Hepatic stellate cell (primary cell): Measurements from ENCODE around the gene MUC13.
"Not testable (repeated sequence)": the region's sequence is repeated elsewhere in the genome, so short reads cannot be mapped to it uniquely, and the experiment has no call there.

Experiments used
- DNase-seq: peaks from one replicate; pipeline ENCODE4 v3.0.0; 2011; ENCODE audit warnings: low spot score

The MUC13 gene, protein sequence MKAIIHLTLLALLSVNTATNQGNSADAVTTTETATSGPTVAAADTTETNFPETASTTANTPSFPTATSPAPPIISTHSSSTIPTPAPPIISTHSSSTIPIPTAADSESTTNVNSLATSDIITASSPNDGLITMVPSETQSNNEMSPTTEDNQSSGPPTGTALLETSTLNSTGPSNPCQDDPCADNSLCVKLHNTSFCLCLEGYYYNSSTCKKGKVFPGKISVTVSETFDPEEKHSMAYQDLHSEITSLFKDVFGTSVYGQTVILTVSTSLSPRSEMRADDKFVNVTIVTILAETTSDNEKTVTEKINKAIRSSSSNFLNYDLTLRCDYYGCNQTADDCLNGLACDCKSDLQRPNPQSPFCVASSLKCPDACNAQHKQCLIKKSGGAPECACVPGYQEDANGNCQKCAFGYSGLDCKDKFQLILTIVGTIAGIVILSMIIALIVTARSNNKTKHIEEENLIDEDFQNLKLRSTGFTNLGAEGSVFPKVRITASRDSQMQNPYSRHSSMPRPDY

DNA sequence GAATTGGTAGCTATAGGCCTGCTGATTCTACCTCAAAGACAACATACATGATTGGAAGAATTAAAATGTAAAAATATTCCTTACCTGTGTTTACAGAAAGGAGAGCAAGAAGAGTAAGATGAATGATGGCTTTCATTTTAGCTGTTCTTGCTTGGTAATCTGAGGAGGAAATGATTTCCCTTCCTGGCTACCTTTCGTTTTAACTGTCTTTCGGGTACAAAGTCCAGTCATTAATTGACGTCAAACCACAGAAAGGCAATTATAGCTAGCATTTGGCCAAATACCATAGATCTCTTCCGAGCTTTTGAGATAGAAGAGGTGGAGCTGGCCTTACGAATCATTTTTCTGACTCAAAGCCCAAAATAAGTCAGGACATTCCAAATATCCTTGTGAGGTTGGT, at the start of gene MUC13:
MUC13 (minus strand) TSS at position 175 of the 400 bp plus-strand sequence; CDS start at position 136, 39 bp downstream.
- DNase-seq, result no peak

GRCh38 chr3:124982855-124983254, 48.3 kb upstream of the MUC13 start:
- DNase-seq, result no peak

DNA sequence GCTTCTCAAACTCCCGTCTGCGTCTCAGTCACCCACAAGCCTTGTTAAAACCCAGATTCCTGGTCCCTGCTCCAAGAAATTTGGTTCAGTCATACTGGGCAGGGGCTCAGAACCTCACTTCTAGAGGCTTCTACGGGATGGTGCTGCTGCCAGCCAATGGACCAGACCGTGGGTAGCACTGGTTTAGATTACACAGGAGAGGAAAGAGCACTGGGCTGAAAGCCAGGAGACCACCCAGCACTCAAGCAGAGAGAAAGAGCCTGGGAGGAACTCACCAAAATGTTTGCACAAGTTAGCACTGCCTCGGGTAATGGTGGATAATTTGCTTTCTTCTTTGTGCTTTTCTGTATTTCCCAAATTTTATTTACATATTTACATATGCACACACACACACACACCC, 46.9 kb upstream of the MUC13 start:
- no peak for DNase-seq

DNA sequence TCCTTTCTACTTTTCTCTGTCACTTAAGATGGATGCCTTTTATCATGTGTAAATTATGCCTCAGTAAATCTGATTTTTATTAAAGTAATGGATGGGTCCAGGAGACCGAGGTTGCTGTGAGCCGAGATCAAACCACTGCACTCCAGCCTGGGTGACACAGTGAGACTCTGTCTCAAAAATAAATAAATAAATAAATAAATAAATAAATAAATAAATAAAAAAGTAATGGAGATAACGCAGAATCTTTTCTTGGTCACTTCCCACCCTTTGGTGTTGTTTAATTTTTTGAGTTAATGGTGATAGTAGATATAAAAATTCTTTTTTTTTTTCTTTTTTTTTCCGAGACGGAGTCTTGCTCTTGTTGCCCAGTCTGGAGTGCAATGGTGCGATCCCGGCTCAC, 44.1 kb upstream of the MUC13 start:
- no peak for DNase-seq

GRCh38 chr3:124976383-124976782, 41.8 kb upstream of the MUC13 start:
- DNase-seq, result no peak

GRCh38 chr3:124974691-124975090, 40.1 kb upstream of the MUC13 start:
- no peak for DNase-seq

GRCh38 chr3:124973290-124973689, 38.7 kb upstream of the MUC13 start:
- no peak for DNase-seq

- no peak for DNase-seq
These were observed 37.9 kb upstream of the MUC13 start for GRCh38 chr3:124972457-124972856.

- DNase-seq, result no peak
These were observed 35.6 kb upstream of the MUC13 start for GRCh38 chr3:124969963-124970722.

DNA sequence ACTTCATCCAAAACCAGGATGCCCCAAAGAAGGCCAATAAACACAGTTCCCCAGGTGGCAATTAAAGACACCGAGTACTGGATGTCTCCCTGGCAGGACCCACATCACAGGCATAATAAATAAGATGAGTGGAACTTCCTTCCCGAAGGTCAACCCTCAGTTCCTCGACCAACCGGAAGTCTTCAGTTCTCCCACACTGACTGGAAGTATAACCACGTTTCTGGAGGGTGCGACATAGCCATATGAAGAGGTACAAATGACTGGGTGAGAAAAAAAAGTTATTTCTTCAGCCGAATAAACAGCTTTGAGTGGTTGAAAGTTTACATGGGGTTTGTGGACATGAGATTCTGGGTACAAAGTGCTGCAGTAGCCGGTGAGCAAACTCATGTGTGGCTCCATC, 34.6 kb upstream of the MUC13 start:
- DNase-seq, result no peak

- no peak for DNase-seq
These were observed 33.4 kb upstream of the MUC13 start for GRCh38 chr3:124967964-124968363.

GRCh38 chr3:124966521-124967445, 32.2 kb upstream of the MUC13 start:
- no peak for DNase-seq

- no peak for DNase-seq
These were observed 30.9 kb upstream of the MUC13 start for GRCh38 chr3:124965413-124965812.

DNA sequence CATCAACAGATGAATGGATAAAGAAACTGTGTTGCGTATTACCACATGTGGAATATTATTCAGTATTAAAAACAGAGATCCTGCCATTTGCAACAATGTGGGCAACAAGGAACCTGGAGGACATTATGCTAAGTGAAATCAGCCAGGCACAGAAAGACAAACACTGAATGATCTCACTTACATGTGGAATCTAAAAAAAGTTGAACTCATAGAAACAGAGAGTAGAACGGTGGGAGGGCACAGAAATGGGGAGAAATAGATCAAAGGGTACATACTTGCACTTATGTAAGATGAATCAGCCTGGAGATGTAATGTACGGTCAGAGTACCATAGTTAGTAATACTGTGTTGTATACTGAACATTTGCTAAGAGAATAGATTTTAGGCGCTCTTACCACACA, 29.8 kb upstream of the MUC13 start:
- DNase-seq, result no peak

DNA sequence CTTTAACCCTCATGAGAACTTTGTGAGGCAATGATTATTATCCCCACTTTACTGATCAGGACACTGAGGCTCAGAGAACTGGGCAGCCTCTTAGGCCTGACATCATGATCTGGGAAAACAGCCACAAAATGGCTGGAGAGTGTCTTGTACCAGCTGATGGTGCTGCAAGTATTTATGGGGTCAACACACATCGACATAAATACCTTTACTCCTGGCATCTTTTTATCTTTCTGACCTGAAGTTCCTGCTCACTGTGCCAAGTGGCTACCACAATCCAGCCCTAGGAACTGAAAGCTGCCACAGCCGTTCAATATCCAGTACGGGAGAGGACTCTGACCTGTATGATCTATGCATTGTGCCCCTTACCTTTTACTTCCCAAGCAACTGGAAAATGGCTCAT, 29.2 kb upstream of the MUC13 start:
- DNase-seq, result no peak

DNA sequence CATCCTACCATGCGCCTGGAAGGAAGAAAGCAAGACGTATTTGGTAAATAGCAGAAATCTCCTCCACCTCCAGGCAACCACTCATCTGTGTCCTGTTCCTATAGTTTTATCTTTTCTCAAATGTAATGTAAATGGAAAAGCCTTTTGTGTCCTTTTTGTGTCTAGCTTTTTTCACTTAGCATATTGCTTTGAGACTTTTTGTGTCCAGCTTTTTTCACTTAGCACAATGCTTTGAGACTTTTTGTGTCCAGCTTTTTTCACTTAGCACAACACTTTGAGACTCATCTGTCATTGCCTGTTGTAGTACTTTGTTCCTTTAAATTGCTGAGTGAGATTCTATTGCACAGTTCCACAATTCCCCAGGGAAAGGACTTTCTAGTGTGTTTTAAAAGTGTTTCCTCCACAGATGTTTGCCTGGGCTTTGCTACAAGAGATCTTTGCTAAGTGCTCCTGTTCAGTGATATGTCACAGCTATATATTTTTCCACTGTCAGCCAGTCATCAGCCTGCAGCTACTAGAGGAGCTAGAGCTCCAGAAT, 27.9 kb upstream of the MUC13 start:
- DNase-seq, result no peak

DNA sequence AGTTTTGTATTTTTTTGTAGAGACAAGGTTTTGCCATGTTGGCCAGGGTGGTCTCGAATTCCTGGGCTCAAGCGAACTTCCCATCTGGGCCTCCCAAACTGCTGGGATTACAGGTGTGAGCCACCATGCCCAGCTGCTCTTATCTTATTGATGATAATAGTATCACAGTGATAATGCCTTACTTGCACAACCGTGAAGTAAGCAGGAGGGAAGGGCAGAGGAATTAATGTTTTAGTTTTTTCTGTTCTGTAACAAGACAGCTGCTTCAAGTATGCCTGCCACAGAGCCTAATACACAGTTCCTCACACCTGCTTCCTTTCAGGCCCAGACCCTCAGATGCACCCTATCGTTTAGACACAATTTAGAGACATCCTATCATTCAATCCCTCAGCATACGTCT, 26.1 kb upstream of the MUC13 start:
- no peak for DNase-seq

DNA sequence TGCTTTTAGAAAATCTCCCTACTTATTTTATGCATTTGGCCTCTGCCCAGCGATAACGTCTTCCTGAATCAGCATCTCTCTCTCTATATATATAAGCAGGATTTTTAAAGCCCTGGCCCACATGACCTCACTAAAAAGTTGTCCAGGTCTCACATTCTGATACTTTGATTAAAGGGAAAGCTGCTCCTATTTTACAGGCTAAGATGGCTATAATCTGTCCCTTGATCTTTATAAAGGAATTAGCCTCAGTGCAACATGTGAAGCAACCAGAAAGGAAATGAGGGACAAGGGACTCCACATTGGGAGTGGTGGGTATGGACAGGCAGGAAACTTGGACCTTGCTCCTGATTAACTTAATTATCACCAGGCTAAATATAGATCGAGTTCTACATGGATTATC, 25.6 kb upstream of the MUC13 start:
- DNase-seq, result no peak

GRCh38 chr3:124957951-124958350, 23.4 kb upstream of the MUC13 start:
- DNase-seq, result not testable (repeated sequence)

DNA sequence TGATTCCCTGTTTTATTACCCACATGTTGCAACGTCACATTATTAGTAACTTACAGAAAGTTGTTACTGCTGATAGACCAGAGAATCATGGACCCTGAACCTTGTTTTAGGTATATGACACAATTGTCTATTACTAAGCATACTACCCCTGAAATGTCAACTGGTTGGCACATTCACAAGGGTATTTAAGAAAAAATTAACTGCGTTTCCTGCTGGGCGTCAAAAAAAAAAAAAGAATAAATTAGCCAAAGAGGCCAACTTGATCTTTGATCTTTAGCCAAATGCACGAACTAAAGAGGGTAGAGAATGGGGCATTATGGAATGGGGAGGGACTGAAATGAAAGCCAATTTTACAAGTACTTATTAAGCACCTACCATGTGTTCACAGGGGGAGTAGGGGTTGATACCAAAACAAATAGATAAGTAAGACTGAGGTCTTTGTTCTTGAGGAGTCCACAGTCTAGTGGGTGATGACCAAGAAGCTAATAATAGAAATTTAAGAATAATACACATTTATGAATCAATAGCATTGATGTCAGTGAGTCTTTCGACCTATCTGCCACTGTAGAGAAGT, 17.8 kb upstream of the MUC13 start:
- no peak for DNase-seq

- DNase-seq, result no peak
These were observed 17.1 kb upstream of the MUC13 start for GRCh38 chr3:124951511-124952281.
